ENCODE data around the gene PNPLA2. TPM values are rescaled to one million over a fixed set of nuclear protein-coding genes. Genes with fewer than 3 reads are reported as not detected.

PNPLA2 gene, protein sequence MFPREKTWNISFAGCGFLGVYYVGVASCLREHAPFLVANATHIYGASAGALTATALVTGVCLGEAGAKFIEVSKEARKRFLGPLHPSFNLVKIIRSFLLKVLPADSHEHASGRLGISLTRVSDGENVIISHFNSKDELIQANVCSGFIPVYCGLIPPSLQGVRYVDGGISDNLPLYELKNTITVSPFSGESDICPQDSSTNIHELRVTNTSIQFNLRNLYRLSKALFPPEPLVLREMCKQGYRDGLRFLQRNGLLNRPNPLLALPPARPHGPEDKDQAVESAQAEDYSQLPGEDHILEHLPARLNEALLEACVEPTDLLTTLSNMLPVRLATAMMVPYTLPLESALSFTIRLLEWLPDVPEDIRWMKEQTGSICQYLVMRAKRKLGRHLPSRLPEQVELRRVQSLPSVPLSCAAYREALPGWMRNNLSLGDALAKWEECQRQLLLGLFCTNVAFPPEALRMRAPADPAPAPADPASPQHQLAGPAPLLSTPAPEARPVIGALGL
- 60.0 TPM for total RNA-seq

DNA sequence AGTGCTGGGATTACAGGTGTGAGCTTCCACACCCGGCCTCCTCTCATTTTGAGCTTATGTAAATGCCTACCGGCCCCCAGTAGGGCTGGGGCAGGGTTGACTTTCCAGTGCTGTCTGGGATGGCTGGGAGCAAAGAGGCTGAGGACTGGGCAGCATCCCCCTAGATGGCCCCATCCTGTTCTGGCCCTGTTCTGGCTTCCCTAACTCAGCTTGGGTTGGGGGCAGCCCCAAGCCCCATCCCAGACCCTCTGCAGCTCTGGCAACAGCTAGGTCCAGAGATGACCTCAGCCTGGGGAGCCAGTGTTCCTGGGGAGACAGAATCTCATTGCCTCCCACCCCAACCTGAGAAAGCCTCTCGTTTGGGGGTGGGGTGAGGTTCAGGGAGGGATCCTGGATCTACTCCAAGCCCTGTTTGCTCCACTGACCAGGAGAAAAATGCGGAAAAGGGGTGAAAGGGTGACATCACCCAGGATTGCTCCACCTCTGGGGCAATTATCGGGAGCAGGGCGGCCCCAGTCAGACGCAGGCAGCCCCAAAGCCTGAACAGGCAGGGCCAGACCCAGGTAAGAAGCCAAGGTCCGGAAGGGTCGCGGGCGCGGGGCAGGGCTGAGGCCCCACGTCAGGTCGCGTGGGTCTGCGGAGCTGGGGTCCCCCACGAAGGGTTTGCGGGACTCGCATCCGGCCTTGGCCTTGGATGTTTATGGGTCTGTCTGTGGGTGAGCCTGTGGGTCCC, at the start of gene PNPLA2:
TSS of gene PNPLA2 (plus strand) at position 519 of the 733 bp plus-strand sequence. CDS start 805 bp downstream, outside the sequence.
- DNase-seq = no peak

DNA sequence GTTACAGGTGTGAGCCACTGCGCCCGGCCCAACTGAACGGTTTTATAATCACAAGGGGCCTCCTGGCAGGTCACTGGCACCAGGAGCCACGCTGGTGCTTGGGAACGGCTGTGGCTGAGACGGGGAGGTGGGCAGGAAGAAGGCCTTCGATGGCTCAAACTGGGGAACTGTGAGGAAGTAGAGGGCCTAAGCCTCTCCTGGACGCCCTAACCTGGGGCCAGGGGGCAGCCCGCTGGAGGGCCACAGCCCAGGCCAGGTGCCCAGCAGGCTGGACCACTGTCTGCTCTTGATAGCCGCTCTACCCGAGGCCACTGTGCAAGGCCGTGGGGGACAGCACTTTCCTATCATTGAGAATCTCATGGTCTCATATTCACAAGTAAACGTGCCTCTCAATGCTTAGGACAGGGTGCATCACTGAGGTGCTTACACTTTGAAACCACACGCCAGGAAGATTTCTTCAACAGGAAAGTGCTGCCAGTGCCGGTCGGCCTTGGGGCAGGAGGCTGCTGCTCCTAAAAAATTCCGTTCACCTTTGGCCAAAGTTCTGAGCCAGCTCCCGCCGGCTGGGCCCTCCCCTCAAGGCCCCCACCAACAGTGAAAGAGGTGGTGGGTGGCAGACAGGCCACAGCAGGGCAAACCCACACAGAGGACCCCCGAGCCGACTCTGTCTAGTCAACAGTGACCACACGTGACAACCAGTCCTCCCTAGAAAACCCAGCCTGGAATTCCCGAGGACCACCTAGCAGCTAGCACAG, 48.6 kb upstream of the PNPLA2 start:
- DNase-seq = no peak

- DNase-seq = no peak
Observed at GRCh38 chr11:770642-771616, 47.8 kb upstream of the PNPLA2 start.

- DNase-seq = no peak
Observed at GRCh38 chr11:771617-772204, 47.0 kb upstream of the PNPLA2 start.

DNA sequence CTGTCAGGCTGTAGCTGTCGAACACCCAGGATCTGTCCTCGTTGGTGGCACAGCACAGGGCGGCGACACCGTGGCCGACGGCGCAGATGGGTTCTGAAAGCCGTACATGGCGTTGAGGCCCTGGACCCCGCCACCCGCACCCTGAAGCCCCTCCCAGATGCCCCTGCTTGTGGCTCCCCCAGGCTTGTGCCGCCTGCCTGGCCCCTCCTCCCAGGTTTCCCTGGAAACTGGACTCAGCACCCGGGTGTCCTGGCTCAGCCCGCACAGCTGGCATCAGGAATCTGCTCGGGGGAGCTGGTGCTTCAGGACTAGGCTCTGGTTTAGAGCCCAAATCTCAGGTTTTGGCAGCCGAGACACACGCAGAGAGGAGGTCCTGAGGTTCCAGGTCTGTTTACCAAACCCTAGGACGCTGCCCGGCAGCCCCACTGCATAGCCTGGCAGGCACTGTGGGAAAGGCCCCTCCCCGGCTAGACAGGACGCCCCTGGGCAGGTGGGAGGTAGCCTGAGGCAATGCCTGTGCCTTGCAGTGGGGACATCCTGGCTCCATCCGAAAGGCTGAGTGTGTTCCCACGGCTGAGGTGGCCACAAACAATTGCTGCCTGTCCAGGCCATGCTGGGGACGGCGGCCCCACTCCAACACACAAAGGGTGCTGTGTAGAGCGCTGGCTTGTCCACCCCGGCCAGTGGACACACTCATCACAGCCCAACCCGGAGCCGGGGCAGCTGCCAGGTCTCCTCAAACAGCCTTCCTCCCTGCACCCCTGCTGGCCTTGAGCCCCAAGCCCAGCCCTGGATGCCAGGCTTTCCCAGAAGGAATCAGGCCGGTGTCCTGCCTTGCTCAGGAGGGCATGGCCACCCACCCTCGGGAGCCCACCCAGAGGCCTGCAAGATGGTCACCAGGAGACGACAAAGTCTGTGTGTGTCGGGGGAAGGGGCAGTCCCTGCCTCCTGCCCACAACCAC, 46.0 kb upstream of the PNPLA2 start:
- no peak for DNase-seq

- no peak for DNase-seq
Observed at GRCh38 chr11:773425-773824, 45.3 kb upstream of the PNPLA2 start.

- DNase-seq = no peak
Observed at GRCh38 chr11:773830-774229, 44.9 kb upstream of the PNPLA2 start.

GRCh38 chr11:774873-775592, 43.7 kb upstream of the PNPLA2 start:
- no peak for DNase-seq

DNA sequence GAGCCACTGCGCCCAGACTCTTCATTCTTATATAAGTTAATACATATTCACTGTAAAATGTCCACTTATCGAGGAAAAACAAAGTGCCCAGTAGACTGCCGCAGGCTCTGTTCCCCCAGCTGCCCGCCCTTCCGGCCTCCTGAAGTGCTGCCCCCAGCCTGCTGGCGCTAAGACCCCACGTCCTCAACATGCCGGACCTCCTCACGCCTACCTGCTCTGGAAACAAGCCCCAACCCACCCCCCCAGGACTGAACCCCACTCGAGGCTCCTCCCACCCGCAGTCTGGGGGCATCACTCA, 42.5 kb upstream of the PNPLA2 start:
- DNase-seq = no peak

GRCh38 chr11:776561-777287, 42.0 kb upstream of the PNPLA2 start:
- no peak for DNase-seq

GRCh38 chr11:777288-778255, 41.1 kb upstream of the PNPLA2 start, which contains the start of gene GATD1:
Gene GATD1, minus strand, starts transcription at chr11:777487. Its CDS starts 25 bp downstream, at chr11:777462.
- DNase-seq = peak; percentile 61

DNA sequence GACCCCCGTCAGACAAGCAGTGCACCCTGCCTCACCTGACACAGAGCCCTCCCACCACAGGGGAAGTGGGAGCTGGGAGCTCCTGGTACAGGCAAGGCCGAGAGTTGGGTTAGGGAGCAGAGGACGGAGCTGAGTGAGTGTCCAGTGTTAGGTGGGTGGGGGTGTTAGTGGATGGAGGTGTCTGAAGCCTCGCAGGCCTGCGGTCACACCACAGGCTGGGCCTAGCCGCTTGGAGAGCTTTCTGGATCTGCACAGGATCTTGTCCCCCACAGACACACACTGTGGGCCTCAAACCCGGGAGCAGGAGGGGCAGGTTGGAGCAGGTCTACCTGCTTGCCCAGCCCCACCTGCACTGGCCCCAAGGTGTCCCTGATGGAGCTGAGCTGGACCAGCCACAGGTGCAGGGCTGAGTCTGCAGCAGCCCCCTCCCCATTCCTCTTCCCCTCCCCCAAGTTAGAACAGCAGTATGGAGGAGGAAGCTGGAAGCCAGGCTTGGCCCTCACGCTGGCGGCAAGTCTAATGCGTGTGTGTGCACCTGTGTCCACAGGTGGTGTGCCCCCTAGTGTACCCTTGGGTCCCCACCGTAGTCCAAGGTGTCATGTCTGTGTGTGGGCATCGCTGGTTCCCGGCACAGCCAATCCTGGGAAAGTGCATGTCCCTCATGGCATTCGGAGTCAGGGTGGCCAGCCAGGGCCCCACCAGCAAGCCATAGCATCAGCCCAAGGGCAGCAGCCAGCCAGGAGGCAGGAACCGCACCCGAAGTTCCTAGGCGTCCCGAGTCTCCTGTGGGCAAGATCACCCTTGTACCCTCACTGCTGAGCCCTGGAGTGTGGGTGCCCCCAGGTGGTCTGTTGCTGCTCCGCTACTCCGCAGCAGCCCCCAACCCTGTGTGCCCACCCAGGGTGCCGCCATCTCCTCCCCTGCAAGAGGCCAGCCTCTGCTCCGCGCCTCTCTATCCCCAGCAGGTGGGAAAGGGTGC, 39.4 kb upstream of the PNPLA2 start:
- no peak for DNase-seq

GRCh38 chr11:779955-780532, 38.7 kb upstream of the PNPLA2 start:
- no peak for DNase-seq

- no peak for DNase-seq
Observed at GRCh38 chr11:782264-783174, 36.2 kb upstream of the PNPLA2 start.

Measured in skin of body (tissue), 2 donors.